ENCODE measurements around the gene COL12A1. TPM values are rescaled to one million over a fixed set of nuclear protein-coding genes. Genes with fewer than 3 reads are reported as not detected.

Gene COL12A1
- total and polyA plus RNA-seq, 2 experiments from 2014 or later: 0.39 to 6.3 TPM

DNA sequence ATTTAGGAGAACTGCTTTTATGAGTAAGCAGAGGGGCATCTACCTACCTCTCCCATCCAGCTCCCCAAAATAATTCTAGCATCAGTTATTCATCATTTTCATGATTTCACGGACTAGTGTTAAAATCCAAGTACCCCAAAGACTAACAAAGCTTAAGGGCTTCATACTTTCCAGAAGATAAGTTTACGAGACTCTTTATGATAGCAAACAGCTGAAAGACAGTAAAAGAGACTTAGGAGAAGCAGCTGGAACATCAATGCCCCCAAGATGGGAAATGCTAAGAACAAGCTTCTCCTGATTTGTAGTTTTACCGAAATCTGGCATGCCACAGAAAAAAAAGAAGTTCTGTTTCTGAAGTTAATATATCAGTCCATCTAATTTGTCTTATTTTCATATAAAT lies 70.0 kb downstream of the COL12A1 start:
- no peaks in the 10 kb centered on the region for H3K4me1 ChIP-seq (ENCODE audit: insufficient read depth)
- no peak overlapping the region for H3K4me3 Mint-ChIP-seq

DNA sequence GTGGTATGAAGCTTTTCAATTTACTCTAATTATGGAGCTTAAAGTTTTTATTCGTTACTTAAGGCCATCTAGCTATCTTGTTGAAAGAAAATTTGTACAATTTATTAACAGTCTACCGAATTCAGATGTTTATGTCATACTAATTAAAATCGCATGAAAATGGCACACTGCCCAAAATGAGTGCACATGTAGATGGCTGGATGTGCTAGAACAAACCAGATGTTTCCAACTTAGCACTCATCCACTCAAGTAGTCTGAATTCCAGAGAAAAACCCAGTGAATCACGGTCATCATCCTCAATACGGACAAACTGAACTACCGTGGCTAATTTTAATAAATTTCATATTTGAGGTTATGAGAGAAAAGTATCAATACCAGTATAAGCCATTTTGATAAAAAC lies 70.4 kb downstream of the COL12A1 start:
- H3K36me3 Mint-ChIP-seq (ENCODE audit: low read depth): no peaks in the 10 kb centered on the region
- H3K4me2 ChIP-seq: no peak overlapping the region
- no peaks in the 10 kb centered on the region; the same call in 1 of the 2 replicates for H3K36me3 ChIP-seq (ENCODE audit: insufficient read depth)
- no peaks in the 10 kb centered on the region for H3K9me3 Mint-ChIP-seq
- H3K27me3 Mint-ChIP-seq (ENCODE audit: insufficient read depth, low read depth, poor library complexity): no peaks in the 10 kb centered on the region
- H3K27ac Mint-ChIP-seq: no peak overlapping the region
- ATAC-seq (no peak), DNase-seq (ENCODE audit: low spot score) (no peak)
- no peaks in the 10 kb centered on the region for H3K9me2 ChIP-seq (ENCODE audit: insufficient read depth)
- no peaks in the 10 kb centered on the region for H3K4me1 ChIP-seq (ENCODE audit: insufficient read depth)
- H3K79me2 ChIP-seq (replicated peaks; ENCODE audit: insufficient read depth): no peaks in the 10 kb centered on the region
- H3K27me3 ChIP-seq (ENCODE audit: insufficient read depth): no peaks in the 10 kb centered on the region
- no peak overlapping the region for H3K27ac ChIP-seq (ENCODE audit: low read depth)
- H2AFZ ChIP-seq: no peak overlapping the region
- no peak overlapping the region for H3K4me3 ChIP-seq
- H3F3A ChIP-seq (replicated peaks; ENCODE audit: low read depth): no peaks in the 10 kb centered on the region
- H4K20me1 ChIP-seq (replicated peaks; ENCODE audit: insufficient read depth): no peaks in the 10 kb centered on the region
- no peak overlapping the region for H3K4me3 Mint-ChIP-seq
- H3K4me1 Mint-ChIP-seq: no peaks in the 10 kb centered on the region; the same call in 2 of the 3 replicates
- TF ChIP-seq NANOG (IDR thresholded peaks at IDR 0.05; ENCODE audit: borderline replicate concordance) (no peak), EZH2phosphoT487 (IDR thresholded peaks at IDR 0.05; ENCODE audit: unreplicated experiment) (no peak), CREB1 (CRISPR knock-in tag; IDR thresholded peaks at IDR 0.05; ENCODE audit: low read depth) (no peak), EZH2 (IDR thresholded peaks at IDR 0.05; ENCODE audit: low read depth, unreplicated experiment) (no peak), ZNF331 (CRISPR knock-in tag; IDR thresholded peaks at IDR 0.05; ENCODE audit: low read depth) (no peak), POLR2AphosphoS5 (IDR thresholded peaks at IDR 0.05; ENCODE audit: low read depth) (no peak), ZNF114 (CRISPR knock-in tag; IDR thresholded peaks at IDR 0.05) (no peak)
- TF ChIP-seq, protein P1, sequence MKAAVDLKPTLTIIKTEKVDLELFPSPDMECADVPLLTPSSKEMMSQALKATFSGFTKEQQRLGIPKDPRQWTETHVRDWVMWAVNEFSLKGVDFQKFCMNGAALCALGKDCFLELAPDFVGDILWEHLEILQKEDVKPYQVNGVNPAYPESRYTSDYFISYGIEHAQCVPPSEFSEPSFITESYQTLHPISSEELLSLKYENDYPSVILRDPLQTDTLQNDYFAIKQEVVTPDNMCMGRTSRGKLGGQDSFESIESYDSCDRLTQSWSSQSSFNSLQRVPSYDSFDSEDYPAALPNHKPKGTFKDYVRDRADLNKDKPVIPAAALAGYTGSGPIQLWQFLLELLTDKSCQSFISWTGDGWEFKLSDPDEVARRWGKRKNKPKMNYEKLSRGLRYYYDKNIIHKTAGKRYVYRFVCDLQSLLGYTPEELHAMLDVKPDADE (IDR thresholded peaks at IDR 0.05): no peak

More for the DNA sequence above, 70.0 kb downstream of the COL12A1 start:
- Mint-ChIP-seq H3K4me1 (no peaks in the 10 kb centered on the region; the same call in 2 of the 3 replicates), H3K27ac (no peak overlapping the region), H3K9me3 (no peaks in the 10 kb centered on the region), H3K36me3 (ENCODE audit: low read depth) (no peaks in the 10 kb centered on the region), H3K27me3 (ENCODE audit: insufficient read depth, low read depth, poor library complexity) (no peaks in the 10 kb centered on the region)
- Histone ChIP-seq H3K4me2 (no peak overlapping the region), H3K36me3 (ENCODE audit: insufficient read depth) (no peaks in the 10 kb centered on the region; the same call in 1 of the 2 replicates), H2AFZ (no peak overlapping the region), H3K4me3 (no peak overlapping the region), H3K79me2 (replicated peaks; ENCODE audit: insufficient read depth) (no peaks in the 10 kb centered on the region), H4K20me1 (replicated peaks; ENCODE audit: insufficient read depth) (no peaks in the 10 kb centered on the region), H3F3A (replicated peaks; ENCODE audit: low read depth) (no peaks in the 10 kb centered on the region), H3K9me2 (ENCODE audit: insufficient read depth) (no peaks in the 10 kb centered on the region), H3K27me3 (ENCODE audit: insufficient read depth) (no peaks in the 10 kb centered on the region), H3K27ac (ENCODE audit: low read depth) (no peak overlapping the region)
- no peak for TF ChIP-seq NANOG (IDR thresholded peaks at IDR 0.05; ENCODE audit: borderline replicate concordance)
- TF ChIP-seq, protein P2, sequence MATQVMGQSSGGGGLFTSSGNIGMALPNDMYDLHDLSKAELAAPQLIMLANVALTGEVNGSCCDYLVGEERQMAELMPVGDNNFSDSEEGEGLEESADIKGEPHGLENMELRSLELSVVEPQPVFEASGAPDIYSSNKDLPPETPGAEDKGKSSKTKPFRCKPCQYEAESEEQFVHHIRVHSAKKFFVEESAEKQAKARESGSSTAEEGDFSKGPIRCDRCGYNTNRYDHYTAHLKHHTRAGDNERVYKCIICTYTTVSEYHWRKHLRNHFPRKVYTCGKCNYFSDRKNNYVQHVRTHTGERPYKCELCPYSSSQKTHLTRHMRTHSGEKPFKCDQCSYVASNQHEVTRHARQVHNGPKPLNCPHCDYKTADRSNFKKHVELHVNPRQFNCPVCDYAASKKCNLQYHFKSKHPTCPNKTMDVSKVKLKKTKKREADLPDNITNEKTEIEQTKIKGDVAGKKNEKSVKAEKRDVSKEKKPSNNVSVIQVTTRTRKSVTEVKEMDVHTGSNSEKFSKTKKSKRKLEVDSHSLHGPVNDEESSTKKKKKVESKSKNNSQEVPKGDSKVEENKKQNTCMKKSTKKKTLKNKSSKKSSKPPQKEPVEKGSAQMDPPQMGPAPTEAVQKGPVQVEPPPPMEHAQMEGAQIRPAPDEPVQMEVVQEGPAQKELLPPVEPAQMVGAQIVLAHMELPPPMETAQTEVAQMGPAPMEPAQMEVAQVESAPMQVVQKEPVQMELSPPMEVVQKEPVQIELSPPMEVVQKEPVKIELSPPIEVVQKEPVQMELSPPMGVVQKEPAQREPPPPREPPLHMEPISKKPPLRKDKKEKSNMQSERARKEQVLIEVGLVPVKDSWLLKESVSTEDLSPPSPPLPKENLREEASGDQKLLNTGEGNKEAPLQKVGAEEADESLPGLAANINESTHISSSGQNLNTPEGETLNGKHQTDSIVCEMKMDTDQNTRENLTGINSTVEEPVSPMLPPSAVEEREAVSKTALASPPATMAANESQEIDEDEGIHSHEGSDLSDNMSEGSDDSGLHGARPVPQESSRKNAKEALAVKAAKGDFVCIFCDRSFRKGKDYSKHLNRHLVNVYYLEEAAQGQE (IDR thresholded peaks at IDR 0.05; ENCODE audit: unreplicated experiment): no peak
- TF ChIP-seq, protein P1 (IDR thresholded peaks at IDR 0.05): no peak
- DNase-seq (ENCODE audit: low spot score) (no peak), ATAC-seq (no peak)
